Adrenal gland (tissue), 12 donors: ENCODE measurements around the gene PHF13. TPM values are rescaled to one million over a fixed set of nuclear protein-coding genes. Genes with fewer than 3 reads are reported as not detected.
A peak's percentile ranks its signal among the peaks of the same experiment; 100 is the strongest.

ENCODE experiments used
- DNase-seq, 7 donors: peaks; one replicate each; pipeline ENCODE4 v3.0.0-alpha.2; 2019 to 2020
- H3K27ac ChIP-seq, 5 donors: fragments of 200-600 bp; sonication (generic) in 4 of 5; 1 replicate in 3 of 5; 2 replicates in 2 of 5; pipeline versions ENCODE4 v1.5.1 to v1.8.0; 2016 to 2020; ENCODE audit warnings: mild to moderate bottlenecking in 1 of 5
- H3K27me3 ChIP-seq: fragments of 200-600 bp; 2 replicates; pipeline ENCODE4 v1.8.0; 2021
- H3K36me3 ChIP-seq, 2 donors: fragments of 200-600 bp; replicated peaks in 1 of 2; 1 replicate in 1 of 2; 2 replicates in 1 of 2; pipeline versions ENCODE4 v1.5.1 to v1.8.0; 2018 to 2022
- H3K4me1 ChIP-seq, 2 donors: fragments of 200-600 bp; replicated peaks in 1 of 2; 1 replicate in 1 of 2; 2 replicates in 1 of 2; pipeline versions ENCODE4 v1.5.1 to v1.8.0; 2018 to 2021
- H3K4me3 ChIP-seq, 4 donors: fragments of 200-600 bp; sonication (generic) in 3 of 4; one replicate each; pipeline ENCODE4 v1.5.1; 2016 to 2018
- H3K9me3 ChIP-seq, 3 donors: fragments of 200-600 bp; sonication (generic) in 1 of 3; replicated peaks in 1 of 3; 1 replicate in 2 of 3; 2 replicates in 1 of 3; pipeline versions ENCODE4 v1.5.1 to v1.8.0; 2016 to 2021
- CTCF ChIP-seq, 6 experiments: fragments of 450-650 bp in 4 of 6; fragments of 200-600 bp in 2 of 6; sonication (generic) in 1 of 6; IDR thresholded peaks; 1 replicate in 5 of 6; 2 replicates in 1 of 6; pipeline versions ENCODE4 v1.5.1 to v1.8.0; 2016 to 2021; ENCODE audit warnings: antibody characterized with exemption in 6 of 6, mild to moderate bottlenecking in 2 of 6, moderate library complexity in 1 of 6
- POLR2A ChIP-seq, 2 donors: fragments of 450-650 bp; IDR thresholded peaks; one replicate each; pipeline ENCODE4 v1.6.1; 2017; ENCODE audit warnings: antibody characterized with exemption in 2 of 2, mild to moderate bottlenecking in 2 of 2, moderate library complexity in 1 of 2
- WGBS, 4 donors: extraction: QIAGEN DNeasy Blood & Tissue Kit in 2 of 4; methylation state at CpG; one replicate each; pipeline versions ENCODE4 v1.1.5 to v1.1.7; 2013 to 2017; 5-methylcytosine and 5-hydroxymethylcytosine counted together
- intact Hi-C, 2 donors: fragments of 100-400 bp; cut with DNase I; formaldehyde crosslinking; loops; one replicate each; pipeline versions ENCODE4 v1.14.1 to v1.15.0; 2022 to 2023
- polyA plus RNA-seq, 3 donors: library from polyadenylated mRNA; stranded (reverse); fragments of 200-250 nt in 2 of 3; fragments of 350-450 nt in 1 of 3; fragmentation: Illumina TruSeq in 1 of 3; extraction: RNeasy Lipid Tissue Mini Kit (QIAGEN cat#74804) in 1 of 3; gene quantifications; one replicate each; pipeline ENCODE4 v1.2.3, GENCODE V29; 2013 to 2014
- total RNA-seq, 9 donors: library from RNA; depleted of rRNA in 4 of 9; stranded (reverse); fragments of >200 nt in 4 of 9; fragments of 120-200 nt in 1 of 9; fragmentation: NEBNext Ultra II Directional in 1 of 9; extraction: Animal tissue kit (Norgen Biotek cat#: 25700) in 1 of 9; gene quantifications; one replicate each; pipeline versions ENCODE4 v1.1.0 to v1.2.4, GENCODE V29; 2013 to 2023
- donor health status: healthy with polysubstance abuse.
- donor health status: Bipolar disorder and iron deficiency.
- donor health status: DM: yes; HTN: yes; CAD: no.
- donor health status: DM: no; HTN: no; CAD: no.
- donor health status: DM: no; HTN: no; CAD: no.
- donor health status: DM: yes; HTN: yes; CAD: no.

Gene PHF13
- total and polyA plus RNA-seq, 12 donors, result 4.7 to 20.1 (median 12.9) TPM

GRCh38 chr1:6632588-6633514, 19.3 kb downstream of the PHF13 start:
- no peak for TF ChIP-seq POLR2A (IDR thresholded peaks at IDR 0.05)
- TF ChIP-seq CTCF (IDR thresholded peaks at IDR 0.05), result no peak
- no peak overlapping the region for H3K4me3 ChIP-seq
- H3K27me3 ChIP-seq, result no peaks in the 10 kb centered on the region
- no peak for DNase-seq
- no peaks in the 10 kb centered on the region for H3K9me3 ChIP-seq
- 85 to 90% (median 86%) methylated on average over 6 to 30 of the region's 30 CpGs for WGBS, 4 donors
- peaks cover 0 to 94% of the 10 kb centered on the region in 2 donors for H3K36me3 ChIP-seq
- no peak overlapping the region for H3K27ac ChIP-seq
- intact Hi-C loops, result no loop called here
- H3K4me1 ChIP-seq, result no peaks in the 10 kb centered on the region

DNA sequence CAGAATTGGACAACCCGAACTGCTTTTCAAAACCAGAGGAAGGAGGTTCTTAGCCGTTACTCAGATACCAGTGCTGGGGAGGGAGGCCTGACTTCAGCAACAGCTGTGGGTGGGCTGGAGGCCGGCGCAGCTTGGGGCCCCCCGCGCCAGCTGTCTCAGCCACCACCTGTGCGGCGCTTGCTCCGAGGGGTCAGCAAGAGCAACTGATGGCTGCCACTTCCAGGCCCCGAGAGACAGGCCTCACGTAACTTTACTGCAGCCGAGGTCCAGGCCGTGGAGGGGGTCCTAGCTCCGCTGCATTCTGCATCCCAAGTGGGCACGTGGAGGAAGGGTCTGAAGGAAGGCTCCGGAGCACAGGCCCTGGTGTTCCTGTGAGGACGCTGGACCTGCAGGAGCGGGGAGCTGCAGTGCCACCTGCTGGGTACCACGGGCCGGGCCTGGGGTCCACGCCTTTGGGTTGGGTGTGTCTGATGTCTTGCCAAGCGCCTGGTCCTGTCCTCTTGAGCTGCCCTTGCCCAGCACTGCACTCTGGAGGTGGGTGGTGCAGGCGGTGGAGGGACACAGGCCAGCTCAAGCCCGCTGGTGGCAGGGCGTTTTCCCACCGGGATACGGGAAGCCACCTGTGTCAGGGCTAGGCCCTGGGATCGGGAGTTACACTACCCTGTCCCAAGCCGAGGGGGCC, 21.0 kb downstream of the PHF13 start:
- TF ChIP-seq CTCF (IDR thresholded peaks at IDR 0.05), result peak; percentile 17 to 59 (median 49)
- no peak for TF ChIP-seq POLR2A (IDR thresholded peaks at IDR 0.05)
- Histone ChIP-seq H3K4me1 (no peaks in the 10 kb centered on the region), H3K27ac (no peak overlapping the region), H3K27me3 (no peaks in the 10 kb centered on the region), H3K36me3 (peaks cover 0 to 97% of the 10 kb centered on the region in 2 donors), H3K4me3 (no peak overlapping the region), H3K9me3 (no peaks in the 10 kb centered on the region)
- 67 to 79% (median 72%) methylated on average over 13 to 29 of the region's 29 CpGs for WGBS, 4 donors
- peak; percentile 54 to 83 (median 78) for DNase-seq
- intact Hi-C loops, result no loop called here

GRCh38 chr1:6635161-6635909, 21.8 kb downstream of the PHF13 start:
- Histone ChIP-seq H3K4me1 (no peaks in the 10 kb centered on the region), H3K27ac (no peak overlapping the region), H3K9me3 (no peaks in the 10 kb centered on the region), H3K4me3 (no peak overlapping the region), H3K36me3 (peaks cover 0 to 96% of the 10 kb centered on the region in 2 donors), H3K27me3 (no peaks in the 10 kb centered on the region)
- WGBS, 4 donors, result 87 to 90% (median 89%) methylated on average over 13 to 20 of the region's 20 CpGs
- no peak for DNase-seq
- intact Hi-C loops, result no loop called here
- TF ChIP-seq POLR2A (IDR thresholded peaks at IDR 0.05) (no peak), CTCF (IDR thresholded peaks at IDR 0.05) (no peak)
